SIG-M5 treated with dmso at 0.1 percent for 504 hours (cell line): Measurements from ENCODE around the gene SLC28A3.

Experiments
- DNase-seq: peaks from one replicate; lab custom pipeline; 2025; ENCODE audit not compliant: unreplicated experiment; lab: John Stamatoyannopoulos, UW

SLC28A3 gene

DNA sequence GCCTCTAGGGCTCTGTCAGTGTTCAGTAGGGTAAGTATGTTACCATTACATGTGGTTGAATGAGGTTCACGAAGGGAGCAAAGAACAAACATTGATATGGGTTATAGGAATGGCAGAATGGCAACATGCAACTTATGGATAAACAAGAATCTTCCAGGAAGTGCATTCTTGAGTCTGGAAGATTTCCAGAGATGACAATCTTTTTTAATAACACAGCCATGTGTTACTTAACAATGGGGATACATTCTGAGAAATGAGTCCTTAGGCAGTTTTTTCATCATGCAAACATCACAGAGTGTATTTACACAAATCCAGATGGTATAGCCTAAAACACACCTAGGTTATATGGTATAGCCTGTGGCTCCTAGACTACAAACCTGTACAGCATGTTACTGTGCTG is 9.1 kb upstream of the SLC28A3 start:
- DNase-seq, result peak; percentile 31

- no peak for DNase-seq
These were observed 2.6 kb upstream of the SLC28A3 start for GRCh38 chr9:84343111-84343521.

- no peak for DNase-seq
These were observed 596 bp downstream of the SLC28A3 start for GRCh38 chr9:84339962-84340361.

GRCh38 chr9:84339503-84339902 is 1.1 kb downstream of the SLC28A3 start:
- DNase-seq, result no peak

DNA sequence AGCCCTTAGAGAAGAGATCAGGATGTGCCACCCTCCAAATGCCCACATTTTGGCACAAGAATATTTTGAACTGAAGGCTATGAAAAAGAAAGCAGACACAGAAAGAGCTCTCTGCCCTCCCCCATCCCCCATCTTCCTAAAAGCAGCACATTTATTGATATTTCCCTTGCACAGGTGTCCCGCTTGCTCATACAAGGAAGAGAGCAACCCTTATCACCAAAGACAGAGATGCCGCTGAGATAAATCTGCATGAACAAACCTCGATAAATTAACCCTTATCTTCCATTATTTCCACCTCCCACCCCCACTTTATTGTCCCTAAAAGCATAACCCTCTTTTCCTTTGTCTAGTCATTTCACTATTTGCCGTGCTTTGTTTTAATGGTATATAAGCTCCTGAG is 1.8 kb downstream of the SLC28A3 start:
- no peak for DNase-seq

DNA sequence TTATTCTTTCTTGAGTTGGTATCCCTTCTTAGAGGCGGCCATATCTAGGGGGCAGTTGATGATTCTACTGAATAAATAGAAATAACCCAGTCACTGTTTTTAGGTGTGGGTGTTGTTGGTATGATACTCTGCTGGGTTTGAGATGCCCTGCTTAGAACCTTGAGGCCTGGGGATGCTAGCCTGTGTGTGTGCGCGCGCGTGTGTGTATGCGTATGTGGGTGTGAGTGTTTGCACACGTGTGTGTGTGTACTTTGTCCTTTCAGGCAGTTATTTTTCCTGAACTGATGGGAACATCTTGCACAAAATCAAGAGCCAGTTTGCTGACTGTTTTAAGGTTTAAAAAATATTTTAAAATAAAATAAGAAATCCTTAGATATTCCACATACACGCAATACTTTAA is 3.3 kb downstream of the SLC28A3 start:
- no peak for DNase-seq

DNA sequence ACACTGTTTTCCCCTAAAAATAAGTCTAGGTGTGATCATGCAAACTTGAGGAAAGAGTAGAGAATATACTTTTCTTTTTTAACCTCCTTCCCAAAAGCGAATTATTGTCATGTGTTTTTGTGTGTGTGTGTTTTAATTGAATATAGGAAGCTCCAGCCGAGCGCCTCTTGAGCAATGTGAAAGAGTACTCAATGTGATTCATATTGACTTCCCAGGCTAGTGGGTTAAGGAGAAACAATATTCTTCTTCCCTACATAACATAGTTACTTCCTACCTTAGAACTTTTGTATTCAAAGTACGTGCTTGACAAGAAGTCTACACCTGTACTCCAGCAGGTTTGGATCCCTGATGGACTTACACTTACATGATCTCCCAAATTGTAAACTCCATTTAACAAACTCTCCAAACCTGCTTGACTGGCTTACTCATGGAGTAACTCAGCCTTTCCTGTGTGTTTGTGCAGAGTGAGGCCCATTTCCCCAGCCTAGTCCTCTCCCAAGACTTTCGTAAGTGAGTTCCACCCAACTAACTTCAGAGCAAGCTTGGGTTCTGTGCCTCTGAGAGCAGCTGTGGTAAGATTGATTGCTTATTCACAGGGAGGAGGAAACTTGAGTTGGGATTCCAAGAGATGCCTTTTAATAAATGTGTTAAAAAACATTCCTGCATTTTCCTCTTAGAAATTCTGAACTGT is 9.3 kb downstream of the SLC28A3 start:
- peak; percentile 65 for DNase-seq

DNA sequence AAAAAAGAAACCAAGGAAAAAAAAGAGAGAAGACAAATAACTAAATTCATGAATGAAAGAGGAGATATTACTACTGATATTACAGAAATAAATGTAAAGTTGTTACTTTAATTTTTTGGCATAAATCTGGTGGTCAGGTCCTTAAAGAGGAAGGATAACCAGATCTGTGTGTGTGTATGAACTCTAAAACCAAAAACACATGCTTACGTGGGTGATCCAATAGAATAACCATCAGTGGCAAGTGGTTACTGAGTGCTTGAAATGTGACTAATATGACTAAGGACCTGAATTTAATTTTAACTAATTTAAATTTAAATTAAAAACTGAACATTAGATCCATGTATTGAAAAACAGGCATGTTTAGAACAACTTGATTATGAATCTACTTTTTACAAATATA is 10.3 kb downstream of the SLC28A3 start:
- no peak for DNase-seq

GRCh38 chr9:84327184-84327583 is 13.4 kb downstream of the SLC28A3 start:
- no peak for DNase-seq

DNA sequence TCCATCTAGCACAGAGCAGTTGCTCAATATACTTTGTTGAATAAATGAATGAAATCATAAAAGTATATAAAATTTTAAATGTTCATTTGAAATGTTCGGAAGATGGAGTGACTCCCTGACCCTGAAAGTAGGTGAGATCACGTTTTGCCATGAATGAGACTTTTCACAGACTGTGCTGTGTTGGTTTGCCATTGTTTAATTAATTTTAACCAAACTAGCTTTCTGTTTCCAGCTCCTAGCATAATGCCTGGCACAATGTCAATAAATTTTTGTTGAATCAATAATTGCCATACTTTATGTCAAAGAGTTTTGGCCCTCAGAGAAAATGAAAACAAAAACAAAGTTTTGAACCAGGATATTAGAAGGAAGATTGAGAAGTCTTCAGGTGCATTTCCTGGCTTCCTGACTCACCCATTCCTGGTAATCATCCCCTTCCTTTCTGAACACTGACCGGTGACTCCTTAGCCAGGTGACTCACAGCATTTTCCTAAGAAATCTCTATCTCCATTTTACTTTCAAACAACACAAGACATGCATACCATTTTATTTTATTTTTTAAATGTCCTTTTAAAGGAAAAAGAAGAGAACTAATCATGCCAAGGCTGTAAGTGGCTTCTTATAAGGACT is 15.1 kb downstream of the SLC28A3 start:
- DNase-seq, result no peak

- no peak for DNase-seq
These were observed 15.7 kb downstream of the SLC28A3 start for GRCh38 chr9:84324811-84325210.

- DNase-seq, result peak; percentile 41
These were observed 16.7 kb downstream of the SLC28A3 start for GRCh38 chr9:84323858-84324257.

DNA sequence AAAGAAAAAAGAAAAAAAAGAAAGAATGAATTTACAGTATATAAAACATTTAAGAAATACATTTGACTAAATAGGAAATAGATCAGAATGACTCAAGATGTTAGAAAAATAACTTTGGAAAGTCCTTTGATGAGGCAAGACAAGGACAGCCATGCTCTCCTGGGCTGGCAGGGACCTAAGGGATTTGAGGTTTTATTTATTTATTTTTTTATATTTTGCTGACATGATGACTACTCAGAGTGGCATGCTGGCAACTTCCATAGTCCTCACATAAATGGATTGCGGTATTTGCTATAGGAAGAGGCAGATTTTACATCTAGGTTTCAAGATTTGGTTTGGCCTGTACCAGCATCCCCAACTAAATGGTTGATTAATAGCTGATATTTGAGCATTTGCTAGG is 17.7 kb downstream of the SLC28A3 start:
- no peak for DNase-seq

GRCh38 chr9:84320231-84320630 is 20.3 kb downstream of the SLC28A3 start:
- DNase-seq, result no peak

GRCh38 chr9:84319632-84320031 is 20.9 kb downstream of the SLC28A3 start:
- no peak for DNase-seq

DNA sequence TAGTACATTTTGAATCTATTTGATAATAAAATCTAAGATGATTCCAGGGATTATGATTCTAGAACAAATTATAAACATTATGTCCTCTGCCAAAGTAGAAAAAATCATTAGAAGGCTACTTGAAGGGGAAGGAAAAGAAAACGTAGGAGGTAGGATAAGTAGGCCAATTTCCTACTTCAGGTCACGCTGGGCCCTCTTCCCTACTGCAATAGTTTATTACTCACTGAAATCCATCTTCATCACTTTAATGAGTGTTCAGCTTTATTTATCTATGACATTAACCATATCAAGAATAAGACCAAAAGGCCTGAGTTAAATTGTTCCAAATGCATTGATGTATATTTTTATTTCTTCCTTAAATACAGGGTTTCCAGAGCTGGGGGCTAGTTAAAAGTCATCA is 21.6 kb downstream of the SLC28A3 start:
- no peak for DNase-seq

DNA sequence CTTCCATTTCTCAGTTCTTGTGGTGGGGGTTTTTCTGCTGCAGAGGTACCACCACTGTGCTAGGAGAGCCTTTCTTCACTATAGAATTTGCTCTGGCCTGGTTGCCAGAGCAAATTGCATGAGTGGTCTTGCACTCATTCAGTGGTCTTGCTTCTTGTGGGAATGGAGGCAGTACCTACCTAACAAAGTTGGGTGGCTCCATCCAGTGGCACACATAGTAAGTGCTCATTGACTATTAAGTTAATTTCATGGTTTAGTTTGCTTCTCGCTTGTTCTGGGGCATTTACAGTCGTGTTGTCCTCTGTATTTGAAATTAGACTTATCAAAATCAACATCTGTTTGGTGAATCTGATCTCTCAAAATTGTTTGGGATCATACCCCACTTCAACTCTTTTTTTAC is 23.0 kb downstream of the SLC28A3 start:
- no peak for DNase-seq

- peak; percentile 44 for DNase-seq
These were observed 25.2 kb downstream of the SLC28A3 start for GRCh38 chr9:84315278-84315877.

DNA sequence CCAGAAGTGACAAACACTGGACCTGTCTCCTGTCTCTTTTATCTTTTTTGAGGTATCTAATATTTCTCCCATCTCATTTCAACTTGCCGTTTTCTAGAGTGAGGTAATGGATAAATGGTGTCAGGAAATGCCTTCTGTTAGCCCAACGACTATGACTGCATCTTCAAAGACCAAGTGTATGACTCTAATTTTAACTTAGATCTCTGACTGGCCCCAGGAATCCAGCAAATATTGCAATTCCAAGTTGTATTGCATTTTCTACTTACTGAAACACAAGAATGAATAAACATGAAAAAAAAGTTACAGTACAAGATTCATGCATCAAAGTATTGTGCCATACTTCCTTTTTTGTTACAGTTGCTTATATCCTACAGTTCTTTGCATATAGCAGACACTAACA is 26.3 kb downstream of the SLC28A3 start:
- DNase-seq, result no peak

- DNase-seq, result no peak
These were observed 29.7 kb downstream of the SLC28A3 start for GRCh38 chr9:84310883-84311282.

DNA sequence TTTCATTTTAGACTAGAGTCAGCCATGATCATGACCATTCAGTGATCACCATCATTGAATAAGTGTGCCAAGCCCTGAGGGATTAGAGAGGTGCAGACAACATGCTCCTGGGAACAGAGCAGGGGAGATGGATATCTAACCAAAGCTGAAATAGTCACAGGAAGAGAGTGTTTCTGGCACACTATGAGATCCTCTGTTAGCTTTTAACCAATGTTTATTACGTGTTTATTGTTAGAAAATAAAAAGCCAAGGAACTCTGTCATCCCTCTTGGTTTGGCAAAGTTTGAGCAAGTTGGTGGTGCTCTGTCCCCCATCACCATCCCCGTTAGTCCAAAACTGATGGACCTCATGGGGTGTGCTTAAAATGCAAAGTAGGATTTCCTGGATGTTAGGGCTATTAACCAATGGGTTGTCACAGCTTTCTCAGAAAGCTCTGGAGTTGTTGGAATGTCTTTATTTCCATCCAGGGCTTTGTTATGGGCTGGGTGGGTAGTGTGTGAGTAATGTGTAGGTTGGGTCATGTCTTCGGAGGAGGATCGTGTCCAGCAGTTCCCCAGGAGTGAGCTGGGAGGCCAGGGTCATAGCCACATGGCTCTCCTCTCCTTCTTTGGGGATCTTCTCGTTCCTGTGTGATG is 34.9 kb downstream of the SLC28A3 start:
- DNase-seq, result no peak

GRCh38 chr9:84304166-84304565 is 36.4 kb downstream of the SLC28A3 start:
- no peak for DNase-seq
